Occipital lobe (tissue), 2 donors: ENCODE measurements around the gene CDX1. TPM values are rescaled to one million over a fixed set of nuclear protein-coding genes. Genes with fewer than 3 reads are reported as not detected.

Experiments used
- DNase-seq: peaks from one replicate; lab custom pipeline; 2025; lab: John Stamatoyannopoulos, UW
- total RNA-seq: library from RNA; depleted of rRNA; stranded (reverse); fragments of >200 nt; gene quantifications from one replicate; pipeline ENCODE4 v1.2.3, GENCODE V29; 2014

Gene CDX1
- total RNA-seq: not detected

- DNase-seq: no peak
Measured at GRCh38 chr5:150166650-150167511, at the start of gene CDX1. CDX1 (plus strand) TSS chr5:150166778; CDS start chr5:150166877, 99 bp downstream.

- no peak for DNase-seq
Measured at GRCh38 chr5:150117945-150118560, 48.5 kb upstream of the CDX1 start.

DNA sequence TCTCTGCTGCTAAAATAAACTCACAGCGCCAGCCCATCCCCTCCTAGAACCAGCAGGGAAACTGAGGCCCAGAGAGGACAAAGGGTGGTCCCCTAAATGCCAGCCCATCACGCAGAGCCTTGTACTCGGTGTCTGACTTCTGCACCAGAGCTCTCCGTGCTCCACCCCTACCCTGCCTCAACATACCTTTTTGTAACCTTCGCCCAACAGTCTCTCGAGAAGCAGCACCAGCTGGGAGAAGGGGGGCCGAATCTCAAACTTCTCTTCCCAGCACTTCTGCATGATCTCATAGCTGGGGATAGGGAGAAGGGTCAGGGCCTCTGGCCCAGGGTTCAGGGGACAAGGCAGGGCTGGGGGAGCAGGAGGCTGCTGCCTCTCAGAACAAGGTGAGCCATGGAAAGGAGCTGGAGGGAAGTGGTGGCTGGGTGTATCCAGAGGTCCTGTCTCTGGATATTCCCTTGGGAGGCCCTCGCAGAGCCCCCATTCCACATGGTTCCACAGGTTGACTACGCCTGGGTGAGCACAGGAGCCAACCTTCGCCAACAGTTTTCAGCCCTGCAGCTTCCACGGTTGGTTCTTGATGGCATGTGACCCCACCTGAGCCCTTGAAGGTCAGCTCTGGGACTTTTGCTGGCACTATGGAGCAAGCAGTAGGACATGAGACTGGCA is 47.9 kb upstream of the CDX1 start:
- DNase-seq: no peak

DNA sequence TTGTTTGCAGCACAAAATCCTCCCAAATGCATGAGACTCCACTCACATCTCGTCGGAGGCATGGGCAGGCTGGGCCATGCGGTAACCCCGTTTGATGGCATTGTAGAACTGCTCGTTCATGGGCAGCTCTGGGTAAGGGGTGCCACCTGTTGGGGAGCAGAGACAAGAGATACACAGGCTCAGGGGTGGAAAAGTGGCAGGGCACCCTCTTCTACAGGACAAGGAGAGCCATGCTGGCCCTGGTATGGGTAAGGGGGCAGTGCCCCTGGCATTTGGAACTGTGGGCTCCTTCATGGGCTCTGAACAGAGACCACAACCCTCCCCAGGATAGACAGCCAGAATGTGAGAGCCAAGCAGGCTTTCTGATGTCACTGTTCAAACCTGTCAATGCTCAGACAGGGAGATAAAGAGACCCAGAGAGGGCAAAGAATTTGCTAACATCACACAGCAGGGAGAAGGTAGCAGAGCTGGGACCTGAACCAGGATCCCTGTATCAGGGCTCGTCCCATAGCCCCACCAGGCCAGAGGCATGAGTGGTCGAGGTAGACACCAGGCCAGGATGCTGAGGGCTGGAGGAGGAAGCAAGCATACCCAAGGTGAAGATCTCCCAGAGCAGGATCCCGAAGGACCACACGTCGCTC is 47.0 kb upstream of the CDX1 start:
- DNase-seq: no peak

GRCh38 chr5:150120062-150120441 is 46.5 kb upstream of the CDX1 start:
- no peak for DNase-seq

DNA sequence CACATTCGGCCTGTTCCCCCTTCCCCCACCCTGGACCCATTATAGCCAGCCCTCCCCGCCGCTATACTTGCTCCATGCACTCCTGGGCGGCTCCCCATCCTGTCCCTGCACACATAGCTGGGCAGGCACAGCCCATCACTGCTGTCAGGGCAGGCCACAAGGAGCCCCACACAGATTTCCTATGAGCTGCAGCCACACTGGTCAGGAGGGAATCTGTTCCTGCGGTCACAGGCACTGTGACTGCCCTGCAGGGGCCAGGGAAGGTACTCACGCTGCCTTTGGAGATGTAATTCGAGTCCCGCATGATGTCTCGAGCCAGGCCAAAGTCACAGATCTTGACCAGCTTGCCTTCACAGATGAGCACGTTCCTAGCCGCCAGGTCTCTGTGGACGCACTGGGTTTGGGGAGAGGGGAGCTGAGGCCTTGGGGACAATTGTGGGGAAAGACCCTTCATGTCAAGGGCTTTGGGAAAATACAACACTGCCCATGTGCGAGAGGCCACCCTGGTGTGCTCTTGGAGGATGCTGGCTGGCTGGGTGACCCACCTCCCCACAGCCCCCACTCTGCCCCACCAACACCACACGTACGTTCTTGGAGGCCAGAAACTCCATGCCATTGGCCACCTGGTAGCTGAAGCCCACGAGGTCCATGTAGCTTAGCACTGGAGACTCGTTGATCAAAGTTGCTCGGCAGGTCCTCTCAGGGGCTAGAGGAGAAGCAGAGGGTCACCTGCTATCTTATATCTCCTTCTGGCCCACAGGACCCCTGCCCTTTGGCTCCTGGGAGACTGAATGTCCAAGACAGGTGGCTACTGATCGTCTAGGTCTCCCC is 45.7 kb upstream of the CDX1 start:
- DNase-seq: no peak

DNA sequence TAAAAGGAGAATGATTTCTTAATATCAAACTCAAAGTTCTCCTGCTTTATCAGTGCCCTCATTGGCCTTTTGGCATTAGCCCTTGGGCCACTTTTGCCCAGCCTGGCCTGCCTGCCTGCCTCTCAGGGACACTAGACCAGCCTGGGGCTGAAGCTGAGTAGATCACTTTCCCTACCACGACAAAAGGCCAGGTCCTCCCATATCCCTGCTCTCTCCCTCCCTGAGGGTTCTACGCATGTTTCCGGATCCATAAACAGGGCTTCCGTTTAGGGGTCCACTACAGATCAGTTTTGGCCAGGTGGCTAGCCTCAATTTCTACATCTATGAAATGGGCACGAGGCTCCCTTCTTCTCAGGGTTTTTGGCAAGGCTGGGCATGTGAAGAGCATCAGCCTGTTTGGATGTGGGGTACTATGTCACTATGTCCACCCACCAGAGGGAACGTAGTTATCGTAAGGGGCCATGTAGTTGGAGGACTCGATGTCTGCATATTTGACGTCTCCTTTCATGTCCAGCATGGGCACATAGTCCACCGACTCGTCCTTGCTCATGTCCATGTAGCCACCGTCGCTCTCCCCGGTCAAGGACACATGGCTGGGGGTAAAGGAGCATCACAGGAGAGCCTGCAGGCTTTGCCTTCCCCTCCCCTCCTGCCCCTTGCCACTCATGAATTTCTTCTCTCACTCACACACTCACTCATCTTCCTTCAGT is 45.0 kb upstream of the CDX1 start:
- no peak for DNase-seq

DNA sequence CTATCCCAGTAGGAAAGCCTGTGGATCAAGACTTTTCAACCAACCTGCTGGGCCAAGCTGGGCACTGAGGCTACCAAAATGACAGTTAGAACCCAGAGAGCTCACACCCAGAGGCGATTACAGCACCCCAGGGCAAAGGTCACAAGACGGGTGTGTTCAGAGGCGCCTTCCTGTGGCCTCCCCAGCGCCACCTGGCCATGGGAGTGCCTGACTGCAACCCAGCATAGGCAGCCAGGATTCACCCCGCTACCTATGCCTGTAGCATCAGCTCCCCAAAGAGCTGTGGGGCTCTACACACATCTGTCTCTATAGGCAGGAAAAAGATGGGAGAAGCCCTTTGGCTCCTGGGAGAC is 44.4 kb upstream of the CDX1 start:
- DNase-seq: no peak

GRCh38 chr5:150122536-150123481 is 43.8 kb upstream of the CDX1 start:
- DNase-seq: no peak

- DNase-seq: no peak
Measured at GRCh38 chr5:150123542-150123941, 43.0 kb upstream of the CDX1 start.

- no peak for DNase-seq
Measured at GRCh38 chr5:150124111-150124557, 42.4 kb upstream of the CDX1 start.

DNA sequence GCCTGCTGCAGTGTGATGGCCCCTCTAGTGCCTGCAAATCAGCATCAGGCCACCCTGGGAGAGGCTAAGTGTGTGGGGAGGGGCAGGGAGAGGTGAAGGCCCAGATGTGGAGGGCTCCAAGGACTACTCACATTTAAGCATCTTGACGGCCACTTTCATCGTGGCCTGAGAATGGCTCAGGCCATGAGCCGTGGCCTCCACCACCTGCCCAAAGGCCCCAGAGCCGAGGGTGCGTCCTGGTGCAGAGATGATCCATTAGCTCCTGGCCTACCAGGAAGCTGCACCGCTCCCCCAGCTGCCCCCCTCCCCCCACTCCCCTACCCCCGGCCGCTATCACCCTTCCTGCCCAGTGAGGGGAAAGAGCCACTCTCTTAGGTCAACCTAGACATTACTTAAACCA is 42.0 kb upstream of the CDX1 start:
- no peak for DNase-seq

DNA sequence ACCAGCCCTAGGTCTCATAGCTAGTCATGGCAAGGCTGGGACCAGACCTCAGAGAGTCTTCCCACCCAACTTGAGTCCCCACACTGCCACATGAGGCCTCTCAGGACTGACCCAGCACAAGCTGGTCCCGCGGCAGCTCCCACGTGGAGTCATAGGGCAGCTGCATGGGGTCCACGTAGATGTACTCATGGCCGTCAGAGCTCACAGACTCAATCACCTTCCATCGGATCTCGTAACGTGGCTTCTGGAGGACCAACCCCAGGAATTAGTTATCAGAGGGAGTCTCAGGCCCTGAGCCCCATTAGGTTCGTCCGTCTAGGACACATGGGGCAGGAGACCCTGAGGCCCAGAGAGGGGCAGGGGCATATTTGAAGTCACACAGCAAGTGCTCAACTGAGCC is 41.2 kb upstream of the CDX1 start:
- no peak for DNase-seq

- DNase-seq: no peak
Measured at GRCh38 chr5:150126199-150126920, 40.2 kb upstream of the CDX1 start.

DNA sequence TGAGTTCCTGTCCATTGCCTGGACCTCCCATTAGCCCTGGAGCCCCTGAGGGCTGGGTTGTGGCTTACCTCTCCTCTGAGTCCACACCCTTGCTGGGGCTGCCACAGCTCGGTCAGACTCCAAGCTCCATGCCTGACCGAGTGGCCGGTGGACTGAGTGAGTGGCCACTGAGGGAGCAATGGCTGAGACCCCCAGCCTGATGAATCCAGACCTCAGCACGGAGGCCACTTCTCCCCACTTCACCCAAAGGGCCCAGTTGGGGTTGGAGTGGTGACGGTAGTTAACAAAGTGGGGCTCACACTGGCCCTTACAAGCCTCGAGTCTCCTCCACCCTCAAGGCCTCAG is 39.7 kb upstream of the CDX1 start:
- no peak for DNase-seq

DNA sequence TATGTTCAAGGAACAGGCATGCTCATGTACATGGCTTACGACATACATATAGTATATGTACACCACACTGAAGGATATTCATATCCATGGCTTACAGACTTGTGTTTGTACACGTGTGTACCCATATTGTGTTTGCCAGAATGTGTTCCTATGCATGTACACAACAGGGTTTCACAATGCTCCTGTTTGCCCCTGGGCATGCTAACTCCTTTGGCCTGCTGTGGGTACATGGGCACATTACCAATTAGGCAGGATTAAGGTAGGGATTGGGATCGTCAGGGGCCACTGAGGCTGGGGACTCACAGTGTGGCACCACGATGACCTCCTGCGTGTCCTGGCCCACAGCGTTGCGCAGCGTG is 37.1 kb upstream of the CDX1 start:
- no peak for DNase-seq

GRCh38 chr5:150129813-150130492 is 36.6 kb upstream of the CDX1 start:
- peak; percentile 48 for DNase-seq

- no peak for DNase-seq
Measured at GRCh38 chr5:150130493-150130922, 36.1 kb upstream of the CDX1 start.
